Ecto neural progenitor cell (in vitro differentiated cells): Measurements from ENCODE around the gene POLN.

ENCODE experiments used
- DNase-seq: peaks from one replicate; pipeline ENCODE4 v3.0.0-alpha.2; 2018; ENCODE audit warnings: low spot score

POLN gene

GRCh38 chr4:2070421-2071251 is 171.3 kb downstream of the POLN start:
- DNase-seq = no peak

GRCh38 chr4:2069986-2070385 is 171.9 kb downstream of the POLN start:
- no peak for DNase-seq

GRCh38 chr4:2069161-2069971 is 172.6 kb downstream of the POLN start:
- no peak for DNase-seq

GRCh38 chr4:2068566-2068965 is 173.4 kb downstream of the POLN start:
- no peak for DNase-seq

DNA sequence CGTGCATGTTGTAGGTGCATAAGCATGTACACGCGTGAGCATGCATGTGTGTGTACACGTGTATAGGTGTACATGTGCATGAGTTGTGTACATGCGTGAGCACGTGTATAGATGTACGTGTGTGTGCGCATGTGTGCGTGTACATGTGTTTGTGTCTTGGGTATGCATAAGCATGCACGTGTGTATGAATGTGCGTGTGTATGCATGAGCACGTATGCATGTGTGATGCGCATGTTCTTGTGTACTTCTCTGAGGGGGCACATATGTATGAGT is 173.8 kb downstream of the POLN start:
- DNase-seq = no peak

DNA sequence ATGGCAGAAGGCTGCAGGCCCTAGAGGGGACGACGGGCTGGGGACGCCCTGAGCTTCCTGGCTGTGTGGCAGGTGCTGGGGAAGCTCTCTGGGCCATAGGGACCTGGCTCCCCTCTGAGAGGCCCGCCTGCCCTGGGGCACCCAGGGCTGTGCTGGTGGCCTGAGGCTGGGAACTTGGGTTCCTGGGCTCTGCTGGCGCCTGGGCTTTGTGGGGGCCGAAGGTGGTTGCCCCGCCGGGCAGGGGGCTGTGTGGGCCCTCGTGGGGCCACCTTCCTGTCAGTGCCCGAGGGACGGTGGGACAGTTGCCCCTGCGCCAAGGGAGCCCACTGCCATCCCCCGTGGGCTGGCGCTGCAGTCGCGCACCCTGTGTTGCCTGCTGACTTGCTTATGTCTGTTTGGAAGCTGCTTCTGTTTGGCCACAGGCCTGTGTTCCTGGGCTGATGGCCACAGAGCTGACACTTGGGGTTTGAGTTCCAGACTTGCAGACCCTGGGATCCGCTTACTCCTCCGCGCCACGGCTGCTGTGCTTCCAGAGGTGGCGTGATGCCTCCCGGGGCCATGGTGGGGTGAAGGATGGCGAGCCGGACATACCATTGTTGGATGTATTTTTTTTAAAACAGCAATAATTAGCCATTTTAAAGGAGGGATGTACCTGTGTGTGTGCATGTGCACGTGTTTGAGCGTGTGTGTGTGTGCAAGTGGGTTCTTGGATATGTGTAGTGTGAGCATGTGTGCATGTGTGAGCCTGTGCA is 174.3 kb downstream of the POLN start:
- no peak for DNase-seq

- DNase-seq = no peak
Measured at GRCh38 chr4:2066571-2067445, 175.1 kb downstream of the POLN start.

GRCh38 chr4:2066011-2066551 is 175.8 kb downstream of the POLN start:
- no peak for DNase-seq

- no peak for DNase-seq
Measured at GRCh38 chr4:2065106-2065930, 176.6 kb downstream of the POLN start.

GRCh38 chr4:2064276-2064991 is 177.5 kb downstream of the POLN start:
- DNase-seq = no peak

GRCh38 chr4:2063557-2064275 is 178.2 kb downstream of the POLN start:
- DNase-seq = no peak

DNA sequence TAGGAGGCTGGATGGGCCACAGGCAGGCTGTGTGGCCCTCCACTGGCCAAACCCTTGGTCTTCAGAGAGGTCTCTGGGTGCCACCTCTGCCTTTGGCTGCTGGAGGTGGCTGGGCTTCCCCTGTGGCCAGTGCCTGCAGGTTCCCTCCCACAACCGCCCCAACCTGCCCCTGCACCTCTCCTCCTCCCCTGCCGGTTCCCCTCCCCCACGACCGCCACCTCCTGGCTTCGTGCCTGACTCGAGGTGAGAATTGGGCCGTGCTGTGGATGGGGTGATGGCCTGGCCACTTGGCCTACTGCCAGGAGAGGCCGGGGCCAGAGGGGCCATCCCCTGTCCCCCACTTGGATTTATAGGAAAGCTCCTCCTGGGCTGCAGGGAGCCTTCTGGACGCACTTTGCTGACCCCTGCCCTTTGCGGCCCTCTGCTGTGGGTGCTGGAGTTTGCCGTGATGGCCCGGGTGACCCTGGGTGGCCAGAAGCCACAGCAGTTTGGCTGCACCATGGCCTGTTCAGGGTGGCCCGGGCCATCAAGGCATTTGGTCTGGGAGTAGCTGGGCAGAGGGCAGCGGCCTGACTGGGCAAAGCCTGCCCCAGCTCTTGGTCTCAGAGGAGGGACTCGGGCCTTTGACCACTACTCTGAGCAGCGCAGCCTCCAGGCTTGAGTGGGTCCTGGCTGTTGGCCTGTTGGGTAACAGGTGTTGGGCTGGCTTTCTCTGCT is 179.0 kb downstream of the POLN start:
- DNase-seq = no peak

DNA sequence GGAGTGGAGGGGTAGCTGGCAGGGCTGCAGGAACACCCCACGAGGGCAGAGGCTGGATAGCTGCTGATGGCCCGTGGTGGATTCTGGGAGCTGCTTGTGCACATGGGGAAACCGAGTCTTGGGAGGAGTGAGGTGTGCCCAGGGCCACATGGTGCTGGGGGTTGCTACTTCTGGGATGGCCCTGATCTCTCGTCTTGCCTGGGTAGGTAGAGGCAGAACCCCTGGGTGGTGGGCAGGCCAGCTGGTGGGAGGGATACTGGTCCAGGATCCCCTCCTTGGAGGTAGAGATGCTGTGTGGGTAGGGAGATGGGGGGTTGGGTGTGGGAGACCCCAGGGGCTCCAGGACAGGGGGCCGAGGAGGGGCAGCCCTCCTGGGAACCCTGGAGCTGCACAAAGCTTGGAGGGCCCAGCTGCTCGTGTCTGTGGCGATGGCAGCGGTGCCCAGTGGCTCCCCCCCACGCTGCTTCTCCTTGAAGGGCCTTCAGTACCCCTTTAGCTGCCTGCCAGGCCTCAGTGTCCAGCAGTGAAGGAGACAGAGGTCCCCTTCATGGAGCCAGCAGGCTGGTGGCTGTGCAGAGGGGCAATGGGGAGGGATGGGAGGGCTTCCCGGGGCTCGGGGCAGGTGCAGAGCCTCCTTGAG is 179.6 kb downstream of the POLN start:
- DNase-seq = no peak

DNA sequence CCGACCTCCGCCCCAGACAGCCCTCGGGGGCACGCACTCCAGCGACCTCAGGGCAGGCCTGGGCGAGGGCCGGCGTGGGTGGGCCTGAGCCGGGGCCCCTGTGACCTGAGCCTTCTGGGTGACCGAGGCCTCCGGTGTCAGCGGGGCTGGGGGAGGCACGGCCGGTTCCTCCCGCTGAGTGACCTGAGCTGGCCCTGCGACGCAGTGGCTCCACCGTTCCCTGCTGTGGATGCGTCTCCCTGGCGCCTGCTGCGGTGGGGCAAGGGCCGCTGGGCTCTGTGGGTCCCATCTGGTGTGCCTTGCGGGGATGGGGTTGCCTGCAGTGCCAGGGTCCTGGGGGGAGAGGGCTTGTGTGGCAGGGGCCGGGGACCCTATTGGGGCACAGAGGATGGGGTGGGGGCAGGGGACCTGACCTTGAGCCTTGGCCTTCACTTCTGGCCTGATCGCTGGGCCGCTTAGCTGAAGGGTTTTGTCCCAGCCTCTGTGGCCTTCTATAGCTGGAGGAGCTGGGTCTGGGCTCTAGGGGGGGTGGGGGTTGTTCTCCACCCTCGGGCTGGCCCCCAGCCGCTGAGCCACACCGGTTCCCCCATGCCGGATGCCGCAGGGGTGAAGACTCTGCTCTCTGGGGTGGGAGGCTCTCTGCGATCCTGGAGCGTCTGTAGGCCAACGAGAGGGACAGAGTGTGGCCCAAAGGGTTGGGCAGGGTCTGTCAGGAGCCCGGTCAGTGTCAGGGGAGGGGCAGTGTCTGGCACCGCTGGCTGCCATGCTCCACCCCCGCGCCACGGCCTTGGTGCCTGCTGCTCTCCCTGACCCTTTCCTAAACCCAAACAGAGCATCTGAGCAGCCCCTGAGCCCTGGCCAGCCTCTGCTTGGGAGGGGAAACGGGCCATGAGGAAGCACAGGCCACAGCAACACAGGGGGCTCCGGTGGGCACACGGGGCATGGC is 180.5 kb downstream of the POLN start:
- no peak for DNase-seq

GRCh38 chr4:2060611-2061185 is 181.2 kb downstream of the POLN start:
- DNase-seq = no peak

GRCh38 chr4:2059726-2060602 is 182.0 kb downstream of the POLN start:
- DNase-seq = no peak
